Measurements from ENCODE around the gene ZMYM5. TPM values are rescaled to one million over a fixed set of nuclear protein-coding genes. Genes with fewer than 3 reads are reported as not detected.
A peak's percentile ranks its signal among the peaks of the same experiment; 100 is the strongest.

Gene ZMYM5
- total and polyA plus RNA-seq, 2 of the 13 experiments (the other 11 are each of a cell fraction or from before 2014, with no cell fraction given): 7.8 to 9.4 TPM

DNA sequence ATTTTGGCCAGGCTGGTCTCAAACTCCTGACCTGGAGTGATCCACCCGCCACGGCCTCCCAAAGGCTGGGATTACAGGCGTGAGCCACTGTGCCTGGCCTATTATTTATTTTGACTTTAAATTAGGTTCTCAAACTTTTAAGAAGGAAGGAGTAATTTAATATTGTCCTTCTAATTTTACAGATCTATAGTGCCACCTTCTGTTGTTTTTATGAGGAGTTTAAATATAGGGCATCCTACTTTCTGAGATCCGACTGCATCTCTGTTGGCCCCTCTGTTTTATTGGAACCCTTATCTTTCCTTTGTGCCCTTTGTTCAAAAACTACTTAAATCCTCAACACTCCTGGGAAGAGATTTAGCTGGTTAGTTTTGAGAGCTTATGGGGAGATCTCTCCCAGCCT, 25.4 kb upstream of the ZMYM5 start:
- H3K4me1 ChIP-seq (ENCODE audit: insufficient read depth, low read length): no peaks in the 10 kb centered on the region
- H3K9me3 ChIP-seq (ENCODE audit: low read length): no peaks in the 10 kb centered on the region
- POLR2A ChIA-PET: interaction anchor here (1.3 kb wide), 1 partner anchor 25 kb away, joined by 3 read pairs; the partner anchor contains the start of gene ZMYM5
- DNase-seq (ENCODE audit: low spot score): no peak
- H4K20me1 ChIP-seq (ENCODE audit: insufficient read depth, low read length): no peaks in the 10 kb centered on the region
- H3K36me3 ChIP-seq (replicated peaks in 1 of 2; ENCODE audit: control insufficient read depth in 1 of 2, insufficient read depth in 2 of 2, low read length in 2 of 2): no peaks in the 10 kb centered on the region
- no peaks in the 10 kb centered on the region for H3K79me2 ChIP-seq (ENCODE audit: insufficient read depth, low read length)
- no peak for ATAC-seq
- intact Hi-C loops (cut with micrococcal nuclease; ENCODE audit: unreplicated experiment) (no loop called here), in situ Hi-C loops (cut with HindIII; ENCODE audit: extremely low pct_ligation_motif_present, low pct_unique_long_range_greater_than_20kb) (no loop called here)
- no peak overlapping the region for H3K27ac ChIP-seq (ENCODE audit: extremely low read length, insufficient read depth, low read length)
- no peaks in the 10 kb centered on the region for H3K27me3 ChIP-seq (ENCODE audit: control insufficient read depth in 1 of 2, insufficient read depth in 2 of 2, low read length in 2 of 2)
- WGBS (ENCODE audit: low lambda C conversion rate): 10% methylated on average over 4 of the region's 4 CpGs
- CTCF ChIA-PET (ENCODE audit: low intra/inter-chr PET ratio, low total read pairs): no interaction called here
- H3K4me3 ChIP-seq (replicated peaks in 1 of 3; ENCODE audit: insufficient read depth in 1 of 3, low read depth in 2 of 3, low read length in 3 of 3): no peak overlapping the region
- BruUV-seq (replicated peaks): no TSS peak
- H3K4me2 ChIP-seq (ENCODE audit: low read depth, low read length): no peak overlapping the region
- FAIRE-seq: no peak
- no peak overlapping the region for H3K9ac ChIP-seq (ENCODE audit: insufficient read depth, low read depth, low read length)
- H2AFZ ChIP-seq (ENCODE audit: low read length): no peak overlapping the region
- TF ChIP-seq STAG1 (CRISPR knock-in tag; IDR thresholded peaks at IDR 0.05) (peak; percentile 42), TBX2 (CRISPR knock-in tag; IDR thresholded peaks at IDR 0.05; ENCODE audit: borderline replicate concordance) (no peak)

GRCh38 chr13:19882231-19882630, 18.8 kb upstream of the ZMYM5 start:
- no TSS peak for BruUV-seq (replicated peaks)

GRCh38 chr13:19881641-19882040, 18.2 kb upstream of the ZMYM5 start:
- H3K36me3 ChIP-seq (replicated peaks in 1 of 2; ENCODE audit: control insufficient read depth in 1 of 2, insufficient read depth in 2 of 2, low read length in 2 of 2): no peaks in the 10 kb centered on the region
- no peaks in the 10 kb centered on the region for H3K27me3 ChIP-seq (ENCODE audit: control insufficient read depth in 1 of 2, insufficient read depth in 2 of 2, low read length in 2 of 2)
- ChIA-PET POLR2A (no interaction called here), CTCF (ENCODE audit: low intra/inter-chr PET ratio, low total read pairs) (no interaction called here)
- H3K4me3 ChIP-seq (replicated peaks in 1 of 3; ENCODE audit: insufficient read depth in 1 of 3, low read depth in 2 of 3, low read length in 3 of 3): no peak overlapping the region
- no peaks in the 10 kb centered on the region for H3K4me1 ChIP-seq (ENCODE audit: insufficient read depth, low read length)
- 73% methylated on average over 7 of the region's 7 CpGs for WGBS (ENCODE audit: low lambda C conversion rate)
- FAIRE-seq: no peak
- no peaks in the 10 kb centered on the region for H3K79me2 ChIP-seq (ENCODE audit: insufficient read depth, low read length)
- no TSS peak for BruUV-seq (replicated peaks)
- intact Hi-C loops (cut with micrococcal nuclease; ENCODE audit: unreplicated experiment): no loop called here
- TF ChIP-seq MZF1 (CRISPR knock-in tag; IDR thresholded peaks at IDR 0.05; ENCODE audit: borderline replicate concordance) (no peak), GTF3A (CRISPR knock-in tag; conservative IDR thresholded peaks at IDR 0.05) (no peak), POLR2AphosphoS2 (IDR thresholded peaks at IDR 0.05; ENCODE audit: low read depth, low read length) (no peak), NR2C2 (CRISPR knock-in tag; IDR thresholded peaks at IDR 0.05; ENCODE audit: borderline replicate concordance) (no peak)
- TF ChIP-seq, protein P1, sequence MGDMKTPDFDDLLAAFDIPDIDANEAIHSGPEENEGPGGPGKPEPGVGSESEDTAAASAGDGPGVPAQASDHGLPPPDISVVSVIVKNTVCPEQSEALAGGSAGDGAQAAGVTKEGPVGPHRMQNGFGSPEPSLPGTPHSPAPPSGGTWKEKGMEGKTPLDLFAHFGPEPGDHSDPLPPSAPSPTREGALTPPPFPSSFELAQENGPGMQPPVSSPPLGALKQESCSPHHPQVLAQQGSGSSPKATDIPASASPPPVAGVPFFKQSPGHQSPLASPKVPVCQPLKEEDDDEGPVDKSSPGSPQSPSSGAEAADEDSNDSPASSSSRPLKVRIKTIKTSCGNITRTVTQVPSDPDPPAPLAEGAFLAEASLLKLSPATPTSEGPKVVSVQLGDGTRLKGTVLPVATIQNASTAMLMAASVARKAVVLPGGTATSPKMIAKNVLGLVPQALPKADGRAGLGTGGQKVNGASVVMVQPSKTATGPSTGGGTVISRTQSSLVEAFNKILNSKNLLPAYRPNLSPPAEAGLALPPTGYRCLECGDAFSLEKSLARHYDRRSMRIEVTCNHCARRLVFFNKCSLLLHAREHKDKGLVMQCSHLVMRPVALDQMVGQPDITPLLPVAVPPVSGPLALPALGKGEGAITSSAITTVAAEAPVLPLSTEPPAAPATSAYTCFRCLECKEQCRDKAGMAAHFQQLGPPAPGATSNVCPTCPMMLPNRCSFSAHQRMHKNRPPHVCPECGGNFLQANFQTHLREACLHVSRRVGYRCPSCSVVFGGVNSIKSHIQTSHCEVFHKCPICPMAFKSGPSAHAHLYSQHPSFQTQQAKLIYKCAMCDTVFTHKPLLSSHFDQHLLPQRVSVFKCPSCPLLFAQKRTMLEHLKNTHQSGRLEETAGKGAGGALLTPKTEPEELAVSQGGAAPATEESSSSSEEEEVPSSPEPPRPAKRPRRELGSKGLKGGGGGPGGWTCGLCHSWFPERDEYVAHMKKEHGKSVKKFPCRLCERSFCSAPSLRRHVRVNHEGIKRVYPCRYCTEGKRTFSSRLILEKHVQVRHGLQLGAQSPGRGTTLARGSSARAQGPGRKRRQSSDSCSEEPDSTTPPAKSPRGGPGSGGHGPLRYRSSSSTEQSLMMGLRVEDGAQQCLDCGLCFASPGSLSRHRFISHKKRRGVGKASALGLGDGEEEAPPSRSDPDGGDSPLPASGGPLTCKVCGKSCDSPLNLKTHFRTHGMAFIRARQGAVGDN (CRISPR knock-in tag; IDR thresholded peaks at IDR 0.05): no peak
- H4K20me1 ChIP-seq (ENCODE audit: insufficient read depth, low read length): no peaks in the 10 kb centered on the region
- no peak overlapping the region for H2AFZ ChIP-seq (ENCODE audit: low read length)
- DNase-seq (ENCODE audit: low spot score): no peak
- no peaks in the 10 kb centered on the region for H3K9me3 ChIP-seq (ENCODE audit: low read length)
- no peak overlapping the region for H3K4me2 ChIP-seq (ENCODE audit: low read depth, low read length)
- ATAC-seq: no peak
- H3K9ac ChIP-seq (ENCODE audit: insufficient read depth, low read depth, low read length): no peak overlapping the region
- no peak overlapping the region for H3K27ac ChIP-seq (ENCODE audit: extremely low read length, insufficient read depth, low read length)
- in situ Hi-C loops (cut with HindIII; ENCODE audit: extremely low pct_ligation_motif_present, low pct_unique_long_range_greater_than_20kb): no loop called here

More at GRCh38 chr13:19882231-19882630, 18.8 kb upstream of the ZMYM5 start:
- Histone ChIP-seq H3K4me1 (ENCODE audit: insufficient read depth, low read length) (no peaks in the 10 kb centered on the region), H3K4me2 (ENCODE audit: low read depth, low read length) (no peak overlapping the region), H4K20me1 (ENCODE audit: insufficient read depth, low read length) (no peaks in the 10 kb centered on the region), H3K36me3 (replicated peaks in 1 of 2; ENCODE audit: control insufficient read depth in 1 of 2, insufficient read depth in 2 of 2, low read length in 2 of 2) (no peaks in the 10 kb centered on the region), H3K27me3 (ENCODE audit: control insufficient read depth in 1 of 2, insufficient read depth in 2 of 2, low read length in 2 of 2) (no peaks in the 10 kb centered on the region), H3K27ac (ENCODE audit: extremely low read length, insufficient read depth, low read length) (no peak overlapping the region), H3K79me2 (ENCODE audit: insufficient read depth, low read length) (no peaks in the 10 kb centered on the region), H3K4me3 (replicated peaks in 1 of 3; ENCODE audit: insufficient read depth in 1 of 3, low read depth in 2 of 3, low read length in 3 of 3) (no peak overlapping the region), H2AFZ (ENCODE audit: low read length) (no peak overlapping the region), H3K9me3 (ENCODE audit: low read length) (no peaks in the 10 kb centered on the region), H3K9ac (ENCODE audit: insufficient read depth, low read depth, low read length) (no peak overlapping the region)
- intact Hi-C loops (cut with micrococcal nuclease; ENCODE audit: unreplicated experiment) (no loop called here), in situ Hi-C loops (cut with HindIII; ENCODE audit: extremely low pct_ligation_motif_present, low pct_unique_long_range_greater_than_20kb) (no loop called here)
- DNase-seq (ENCODE audit: low spot score) (no peak), ATAC-seq (no peak), FAIRE-seq (no peak)
- ChIA-PET POLR2A (no interaction called here), CTCF (ENCODE audit: low intra/inter-chr PET ratio, low total read pairs) (no interaction called here)
- WGBS (ENCODE audit: low lambda C conversion rate): 14% methylated on average over 3 of the region's 3 CpGs
- no peak for TF ChIP-seq MTA1 (CRISPR knock-in tag; IDR thresholded peaks at IDR 0.05; ENCODE audit: borderline replicate concordance)

All from HepG2 (cell line).